ENCODE measurements around the gene PCMT1. TPM values are rescaled to one million over a fixed set of nuclear protein-coding genes. Genes with fewer than 3 reads are reported as not detected.

The PCMT1 gene
- total and polyA plus RNA-seq, 9 of the 15 experiments (the other 6 are each of a cell fraction or from before 2014, with no cell fraction given) = 217 to 541 (median 327) TPM

DNA sequence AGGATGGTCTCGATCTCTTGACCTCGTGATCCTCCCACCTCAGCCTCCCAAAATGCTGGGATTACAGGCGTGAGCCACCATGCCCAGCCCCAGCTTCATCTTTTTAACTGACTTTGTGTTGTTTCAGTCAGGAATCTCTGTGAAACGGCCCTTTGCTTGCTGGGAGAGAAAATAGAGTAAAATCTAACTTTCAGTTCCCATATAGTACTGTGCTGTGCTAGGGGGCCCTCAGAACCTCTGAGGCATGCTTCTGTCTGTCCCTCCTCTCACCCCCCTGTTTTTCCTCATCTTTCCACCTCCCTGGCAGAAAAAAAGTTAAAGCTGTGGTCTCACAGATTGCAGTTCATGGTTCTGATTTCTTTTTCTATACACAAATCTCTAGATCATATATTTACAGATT is 66.2 kb downstream of the PCMT1 start:
- no peaks in the 10 kb centered on the region for H4K20me1 ChIP-seq (replicated peaks; ENCODE audit: control insufficient read depth, insufficient read depth, low read length)
- no peak for FAIRE-seq
- no TSS peak for BruUV-seq (replicated peaks)
- H3K36me3 ChIP-seq (ENCODE audit: control insufficient read depth, insufficient read depth, low read length) = peaks cover 11% of the 10 kb centered on the region; the same call in 1 of the 3 replicates
- 62% methylated on average over 4 of the region's 4 CpGs for WGBS (ENCODE audit: insufficient coverage, low coverage, missing lambda C conversion rate)
- no peaks in the 10 kb centered on the region for H3K27me3 ChIP-seq (ENCODE audit: control insufficient read depth in 2 of 2, insufficient read depth in 2 of 2, low read length in 2 of 2)
- POLR2A ChIA-PET = interaction anchor here (0.7 to 4.2 kb wide), 3 partner anchors 9 to 17 kb away, joined by 3 to 21 read pairs (median 19); no protein-coding TSS in a partner anchor
- TF ChIP-seq ZNF407 (IDR thresholded peaks at IDR 0.05; ENCODE audit: low read depth) = no peak
- no peak for TF ChIP-seq SP2 (IDR thresholded peaks at IDR 0.05; ENCODE audit: extremely low read depth, low read depth, low read length, poor library complexity, severe bottlenecking)
- TF ChIP-seq, protein P1, sequence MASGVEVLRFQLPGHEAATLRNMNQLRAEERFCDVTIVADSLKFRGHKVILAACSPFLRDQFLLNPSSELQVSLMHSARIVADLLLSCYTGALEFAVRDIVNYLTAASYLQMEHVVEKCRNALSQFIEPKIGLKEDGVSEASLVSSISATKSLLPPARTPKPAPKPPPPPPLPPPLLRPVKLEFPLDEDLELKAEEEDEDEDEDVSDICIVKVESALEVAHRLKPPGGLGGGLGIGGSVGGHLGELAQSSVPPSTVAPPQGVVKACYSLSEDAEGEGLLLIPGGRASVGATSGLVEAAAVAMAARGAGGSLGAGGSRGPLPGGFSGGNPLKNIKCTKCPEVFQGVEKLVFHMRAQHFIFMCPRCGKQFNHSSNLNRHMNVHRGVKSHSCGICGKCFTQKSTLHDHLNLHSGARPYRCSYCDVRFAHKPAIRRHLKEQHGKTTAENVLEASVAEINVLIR (CRISPR knock-in tag; IDR thresholded peaks at IDR 0.05) = no peak
- no peak for TF ChIP-seq ZNF778 (CRISPR knock-in tag; IDR thresholded peaks at IDR 0.05)
- TF ChIP-seq ZC3H4 (CRISPR knock-in tag; IDR thresholded peaks at IDR 0.05; ENCODE audit: borderline replicate concordance) = no peak
- TF ChIP-seq OTX1 (CRISPR knock-in tag; IDR thresholded peaks at IDR 0.05) = no peak
- no peak for TF ChIP-seq HIVEP1 (CRISPR knock-in tag; IDR thresholded peaks at IDR 0.05)
- TF ChIP-seq IRF1 (CRISPR knock-in tag; IDR thresholded peaks at IDR 0.05; ENCODE audit: borderline replicate concordance) = no peak
- TF ChIP-seq BMI1 (IDR thresholded peaks at IDR 0.05; ENCODE audit: low read length) = no peak
- TF ChIP-seq ESRRB (CRISPR knock-in tag; IDR thresholded peaks at IDR 0.05; ENCODE audit: borderline replicate concordance) = no peak
- TF ChIP-seq ZSCAN29 (IDR thresholded peaks at IDR 0.05) = no peak
- in situ Hi-C loops (cut with MboI) (no loop called here), intact Hi-C loops (cut with micrococcal nuclease) (no loop called here)
- no peaks in the 10 kb centered on the region for H3K79me2 ChIP-seq (ENCODE audit: control insufficient read depth, insufficient read depth, low read length)
- no peak for DNase-seq (ENCODE audit: extremely low read depth in 1 of 4, low spot score in 3 of 4)
- H2AFZ ChIP-seq (ENCODE audit: low read depth, low read length) = no peak overlapping the region
- H3K4me3 ChIP-seq = no peak overlapping the region
- no peaks in the 10 kb centered on the region for H3K4me1 ChIP-seq (replicated peaks in 1 of 2; ENCODE audit: control insufficient read depth in 2 of 2, insufficient read depth in 2 of 2, low read length in 2 of 2)
- CTCF ChIA-PET (ENCODE audit: low intra/inter-chr PET ratio) = no interaction called here
- ATAC-seq = no peak
- no peaks in the 10 kb centered on the region for H3K9me1 ChIP-seq (ENCODE audit: control insufficient read depth, insufficient read depth, low read length)
- no peak overlapping the region for H3K27ac ChIP-seq (ENCODE audit: extremely low read depth, low read depth, low read length)
- H3K4me2 ChIP-seq (ENCODE audit: insufficient read depth, low read length) = no peak overlapping the region
- no peaks in the 10 kb centered on the region for H3K9me3 ChIP-seq (replicated peaks; ENCODE audit: control insufficient read depth, insufficient read depth, low read depth, low read length)
- H3K9ac ChIP-seq (ENCODE audit: insufficient read depth in 1 of 2, low read depth in 2 of 2, low read length in 2 of 2) = no peak overlapping the region
